ENCODE data around the gene TBX4. TPM values are rescaled to one million over a fixed set of nuclear protein-coding genes. Genes with fewer than 3 reads are reported as not detected.

TBX4 gene
- total RNA-seq, 4 donors from 2014 or later = 1.1 to 4.7 TPM; not detected in 2

DNA sequence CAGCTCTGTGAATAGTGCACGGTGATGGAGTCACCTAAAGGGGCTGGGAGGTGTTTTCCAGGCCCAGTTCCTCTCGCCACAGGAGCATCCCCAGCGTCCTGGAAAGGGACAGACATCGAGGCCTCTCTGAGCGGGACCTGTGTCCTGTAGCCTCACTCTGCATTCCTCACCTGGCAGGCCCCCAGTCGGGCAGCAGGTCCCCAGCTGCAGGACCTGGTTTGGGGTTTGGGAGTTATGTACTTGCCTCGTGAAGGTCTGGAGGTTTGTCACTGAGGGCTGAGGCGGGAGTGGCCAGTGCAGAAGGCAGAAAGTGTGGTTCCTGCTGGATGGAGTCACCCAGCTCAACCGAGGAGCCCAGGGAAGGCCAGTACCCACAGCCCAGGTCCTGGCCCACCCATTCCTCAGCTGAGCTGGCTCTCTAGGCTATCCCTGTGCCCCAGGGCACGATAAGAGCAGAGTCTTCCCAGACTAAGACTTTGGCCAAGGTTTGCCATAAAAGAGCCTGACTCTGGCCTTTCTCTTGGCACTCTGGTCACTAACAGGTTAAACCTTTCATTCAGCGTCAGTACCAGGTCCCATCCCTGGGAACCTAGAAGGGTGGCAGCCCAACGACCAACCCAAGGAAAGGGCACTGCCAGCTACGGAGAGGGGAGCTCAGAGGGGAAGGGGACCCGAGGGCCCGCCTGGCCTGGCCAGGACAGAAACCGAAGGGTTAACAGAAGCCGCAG, 24.4 kb downstream of the TBX4 start:
- TF ChIP-seq, protein P1, sequence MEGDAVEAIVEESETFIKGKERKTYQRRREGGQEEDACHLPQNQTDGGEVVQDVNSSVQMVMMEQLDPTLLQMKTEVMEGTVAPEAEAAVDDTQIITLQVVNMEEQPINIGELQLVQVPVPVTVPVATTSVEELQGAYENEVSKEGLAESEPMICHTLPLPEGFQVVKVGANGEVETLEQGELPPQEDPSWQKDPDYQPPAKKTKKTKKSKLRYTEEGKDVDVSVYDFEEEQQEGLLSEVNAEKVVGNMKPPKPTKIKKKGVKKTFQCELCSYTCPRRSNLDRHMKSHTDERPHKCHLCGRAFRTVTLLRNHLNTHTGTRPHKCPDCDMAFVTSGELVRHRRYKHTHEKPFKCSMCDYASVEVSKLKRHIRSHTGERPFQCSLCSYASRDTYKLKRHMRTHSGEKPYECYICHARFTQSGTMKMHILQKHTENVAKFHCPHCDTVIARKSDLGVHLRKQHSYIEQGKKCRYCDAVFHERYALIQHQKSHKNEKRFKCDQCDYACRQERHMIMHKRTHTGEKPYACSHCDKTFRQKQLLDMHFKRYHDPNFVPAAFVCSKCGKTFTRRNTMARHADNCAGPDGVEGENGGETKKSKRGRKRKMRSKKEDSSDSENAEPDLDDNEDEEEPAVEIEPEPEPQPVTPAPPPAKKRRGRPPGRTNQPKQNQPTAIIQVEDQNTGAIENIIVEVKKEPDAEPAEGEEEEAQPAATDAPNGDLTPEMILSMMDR (IDR thresholded peaks at IDR 0.05; ENCODE audit: low read depth) = no peak

DNA sequence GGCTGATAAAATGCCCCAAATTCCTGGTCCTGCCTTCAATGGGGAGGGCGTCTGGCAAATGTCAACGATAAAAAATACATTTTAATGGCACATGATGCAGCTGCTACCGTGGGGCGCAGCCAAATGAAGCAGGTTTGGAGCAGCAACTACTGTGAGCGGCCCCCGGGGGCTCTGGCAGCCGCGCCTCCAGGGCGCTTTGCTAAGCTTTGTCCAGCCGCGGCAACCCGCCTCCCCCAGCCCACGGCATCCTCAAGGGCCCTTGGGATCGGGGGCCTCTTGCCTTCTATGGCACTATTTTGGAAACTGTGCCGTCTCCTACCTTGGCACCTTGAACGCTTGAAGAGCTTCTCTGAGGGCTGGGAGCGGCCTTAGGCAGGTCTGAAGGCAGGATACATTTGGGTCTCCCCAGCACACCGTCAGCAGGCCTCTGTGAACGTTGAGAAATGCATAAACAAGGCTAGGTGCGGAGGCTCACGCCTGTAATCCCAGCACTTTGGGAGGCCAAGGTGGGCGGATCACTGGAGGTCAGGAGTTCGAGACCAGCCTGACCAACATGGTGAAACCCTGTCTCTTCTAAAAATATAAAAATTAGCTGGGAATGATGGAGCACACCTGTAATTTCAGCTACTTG, 25.1 kb downstream of the TBX4 start:
- TF ChIP-seq, protein P1 (IDR thresholded peaks at IDR 0.05; ENCODE audit: low read depth) = no peak

DNA sequence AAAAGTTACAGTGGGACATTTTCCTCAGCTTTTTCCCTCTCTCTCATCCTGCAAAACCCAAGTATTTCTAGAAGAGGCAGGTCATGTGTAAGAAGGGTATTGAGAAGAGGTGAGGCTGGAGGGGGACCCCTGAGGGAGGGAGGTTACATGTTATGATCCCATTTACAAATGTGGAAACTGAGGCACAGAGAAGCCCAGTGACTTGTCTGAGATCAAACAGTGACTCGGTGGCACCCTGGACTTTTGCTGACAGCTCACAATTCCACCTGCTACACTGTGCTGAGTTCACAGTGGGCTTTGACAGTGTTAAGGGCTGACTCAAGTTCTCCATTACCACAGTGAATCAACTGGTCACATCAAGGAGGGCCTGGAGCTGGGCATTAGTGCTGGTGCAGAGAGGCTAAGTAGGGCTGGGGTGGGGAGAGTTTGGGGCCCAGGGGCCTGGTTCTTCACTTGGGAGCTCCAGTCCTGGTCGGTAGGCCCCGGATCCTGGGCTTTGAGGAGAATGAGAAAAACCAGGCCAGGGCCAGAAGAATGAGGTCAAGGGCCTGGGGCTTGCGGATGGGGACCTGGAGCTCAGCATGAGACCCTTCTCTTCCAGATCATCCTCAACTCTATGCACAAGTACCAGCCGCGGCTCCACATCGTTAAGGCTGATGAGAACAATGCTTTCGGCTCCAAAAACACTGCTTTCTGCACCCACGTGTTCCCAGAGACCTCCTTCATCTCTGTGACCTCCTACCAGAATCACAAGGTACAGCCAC, 26.0 kb downstream of the TBX4 start:
- TF ChIP-seq, protein P1 (IDR thresholded peaks at IDR 0.05; ENCODE audit: low read depth) = no peak

DNA sequence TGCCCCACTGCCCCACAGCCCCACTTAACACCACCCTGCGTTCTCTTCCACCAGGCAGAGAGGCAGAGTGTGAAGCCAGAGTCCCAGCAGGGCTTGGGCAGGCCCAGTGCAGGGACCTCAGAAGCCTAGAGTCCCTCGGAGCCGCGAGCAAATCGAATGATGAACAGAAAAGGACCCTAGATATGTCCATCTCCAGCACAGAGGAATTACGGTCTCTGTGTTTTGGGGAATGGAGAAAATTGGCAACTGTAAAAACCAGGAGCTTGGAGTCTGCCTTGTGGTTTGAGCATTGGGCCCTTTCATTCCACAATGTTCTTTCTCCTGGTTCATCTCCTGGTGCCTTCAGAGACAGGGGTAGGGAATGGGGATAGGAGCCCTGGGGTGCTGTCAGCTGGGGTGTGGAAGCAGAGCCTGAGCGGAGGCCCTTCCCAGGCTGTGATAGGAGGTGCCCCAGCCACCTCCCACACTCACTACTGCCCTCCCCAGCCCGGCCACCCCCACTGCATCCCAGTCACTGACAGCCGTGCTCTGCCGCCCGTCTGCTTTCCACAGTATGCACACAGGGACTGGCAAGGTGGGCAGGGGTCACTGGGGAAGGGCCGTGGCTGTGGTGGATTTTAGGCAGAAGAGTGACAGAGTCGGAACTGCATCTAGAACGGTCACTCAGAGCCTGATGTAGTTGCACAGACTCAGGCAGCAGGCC, 26.7 kb downstream of the TBX4 start:
- TF ChIP-seq, protein P1 (IDR thresholded peaks at IDR 0.05; ENCODE audit: low read depth) = no peak

DNA sequence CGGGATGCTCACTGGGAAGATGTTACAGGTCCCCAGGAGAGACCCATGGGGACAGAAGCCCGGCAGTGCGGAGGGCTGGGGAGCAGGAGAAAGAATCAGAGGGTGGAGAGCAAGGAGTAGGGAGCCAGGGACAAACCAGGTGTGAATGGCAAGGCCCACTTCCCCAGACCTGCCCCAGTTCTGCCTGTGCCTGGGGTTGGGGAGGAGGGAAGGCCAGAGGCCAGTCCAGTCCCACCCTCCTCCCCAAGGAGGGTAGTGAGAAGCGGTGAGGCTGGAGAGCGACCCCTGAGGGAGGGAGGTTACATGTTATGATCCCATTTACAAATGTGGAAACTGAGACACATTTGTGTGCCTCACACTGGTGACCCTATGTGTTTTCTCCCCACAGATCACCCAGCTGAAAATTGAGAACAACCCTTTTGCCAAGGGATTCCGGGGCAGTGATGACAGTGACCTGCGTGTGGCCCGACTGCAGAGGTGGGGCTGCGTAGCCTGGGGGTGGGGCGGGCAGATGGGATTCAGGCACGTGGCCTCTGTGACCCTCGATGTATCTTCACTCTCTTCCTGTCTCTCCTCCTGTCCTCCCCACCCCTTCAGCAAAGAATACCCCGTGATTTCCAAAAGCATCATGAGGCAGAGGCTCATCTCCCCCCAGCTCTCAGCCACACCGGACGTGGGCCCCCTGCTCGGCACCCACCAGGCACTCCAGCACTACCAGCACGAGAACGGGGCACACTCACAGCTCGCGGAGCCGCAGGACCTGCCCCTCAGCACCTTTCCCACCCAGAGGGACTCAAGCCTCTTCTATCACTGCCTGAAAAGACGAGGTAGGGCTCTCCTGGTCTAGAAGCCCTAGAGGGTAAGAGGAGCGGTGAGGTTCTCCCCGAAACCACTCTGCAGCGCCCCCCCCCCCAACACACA, 27.5 kb downstream of the TBX4 start:
- TF ChIP-seq, protein P1 (IDR thresholded peaks at IDR 0.05; ENCODE audit: low read depth) = no peak

DNA sequence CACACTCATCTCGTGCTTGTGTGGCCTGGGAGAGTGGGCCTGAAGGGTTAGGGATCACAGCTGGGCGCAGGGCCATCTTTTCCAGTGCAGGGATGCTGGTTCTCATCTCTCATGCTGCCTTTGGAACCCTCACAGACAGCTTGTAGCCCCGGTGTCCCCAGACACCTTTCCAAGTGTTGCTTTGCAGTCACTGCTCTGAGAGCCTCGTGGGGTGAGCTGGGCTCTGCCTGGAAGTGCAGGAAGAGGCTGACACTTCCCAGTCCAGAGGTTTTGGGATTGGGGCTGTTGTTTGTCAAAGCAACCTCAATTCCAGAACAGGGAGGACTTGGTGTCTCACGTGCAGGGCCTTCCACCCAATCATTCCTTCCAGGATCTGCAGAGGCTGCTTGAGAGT, 28.2 kb downstream of the TBX4 start:
- TF ChIP-seq, protein P1 (IDR thresholded peaks at IDR 0.05; ENCODE audit: low read depth) = no peak
